Gastroesophageal sphincter (tissue), 3 donors: ENCODE results near the gene SIGMAR1.

ENCODE experiments used
- CTCF ChIP-seq, 4 experiments: fragments of 200-600 bp in 2 of 4; fragments of 450-650 bp in 2 of 4; sonication (generic) in 1 of 4; IDR thresholded peaks; one replicate each; pipeline ENCODE4 v1.5.1; 2017 to 2019; ENCODE audit warnings: antibody characterized with exemption in 4 of 4, mild to moderate bottlenecking in 2 of 4, moderate library complexity in 2 of 4
- EP300 ChIP-seq: sonication (generic); formaldehyde crosslinking; IDR thresholded peaks from one replicate; pipeline ENCODE4 v1.6.1; 2017; ENCODE audit warnings: antibody characterized with exemption, mild to moderate bottlenecking
- POLR2A ChIP-seq, 2 donors: fragments of 450-650 bp; IDR thresholded peaks; one replicate each; pipeline ENCODE4 v1.6.1; 2017; ENCODE audit warnings: antibody characterized with exemption in 2 of 2, mild to moderate bottlenecking in 2 of 2, moderate library complexity in 1 of 2
- POLR2AphosphoS5 ChIP-seq: sonication (generic); formaldehyde crosslinking; IDR thresholded peaks from one replicate; pipeline ENCODE4 v1.6.1; 2017; ENCODE audit warnings: antibody characterized with exemption

- no peak for TF ChIP-seq POLR2A (IDR thresholded peaks at IDR 0.05)
- no peak for TF ChIP-seq CTCF (IDR thresholded peaks at IDR 0.05)
- no peak for TF ChIP-seq POLR2AphosphoS5
- TF ChIP-seq EP300: no peak
These were observed 13.0 kb downstream of the SIGMAR1 start for GRCh38 chr9:34624475-34625185.
